ENCODE measurements around the gene CBFA2T2.
A peak's percentile ranks its signal among the peaks of the same experiment; 100 is the strongest.
"Not testable (repeated sequence)": the region's sequence is repeated elsewhere in the genome, so short reads cannot be mapped to it uniquely, and the experiment has no call there.

CBFA2T2 gene

DNA sequence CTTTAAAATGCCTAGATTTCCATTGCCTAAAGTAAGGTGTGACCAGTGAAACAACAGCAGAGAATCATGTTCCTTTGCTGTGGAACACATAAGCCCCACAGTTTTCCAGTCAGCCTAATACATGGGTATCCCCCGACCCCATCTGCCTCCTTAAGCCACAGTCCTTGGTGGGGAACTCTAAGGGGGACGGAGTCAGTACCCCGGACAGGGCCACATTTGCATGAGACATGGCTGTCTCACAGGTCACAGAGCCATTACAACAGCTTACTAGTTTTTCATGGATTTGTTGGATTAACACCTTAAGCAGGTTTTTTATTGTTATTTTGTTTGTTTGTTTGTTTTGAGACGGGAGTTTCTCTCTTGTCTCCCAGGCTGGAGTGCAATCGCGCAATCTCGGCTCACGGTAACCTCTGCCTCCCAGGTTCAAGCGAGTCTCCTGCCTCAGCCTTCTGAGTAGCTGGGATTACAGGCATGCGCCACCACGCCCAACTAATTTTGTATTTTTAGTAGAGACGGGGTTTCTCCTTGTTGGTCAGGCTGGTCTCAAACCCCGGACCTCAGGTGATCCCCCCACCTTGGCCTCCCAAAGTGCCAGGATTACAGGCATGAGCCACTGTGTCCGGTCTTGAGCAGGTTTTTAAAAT is 157.2 kb downstream of the CBFA2T2 start:
- H3K27ac Mint-ChIP-seq; H3K4me1 Mint-ChIP-seq (ENCODE audit: low read depth); H3K36me3 Mint-ChIP-seq; H3K27me3 Mint-ChIP-seq; H3K9me3 Mint-ChIP-seq (ENCODE audit: low read depth); H3K4me3 Mint-ChIP-seq: not testable (repeated sequence)

DNA sequence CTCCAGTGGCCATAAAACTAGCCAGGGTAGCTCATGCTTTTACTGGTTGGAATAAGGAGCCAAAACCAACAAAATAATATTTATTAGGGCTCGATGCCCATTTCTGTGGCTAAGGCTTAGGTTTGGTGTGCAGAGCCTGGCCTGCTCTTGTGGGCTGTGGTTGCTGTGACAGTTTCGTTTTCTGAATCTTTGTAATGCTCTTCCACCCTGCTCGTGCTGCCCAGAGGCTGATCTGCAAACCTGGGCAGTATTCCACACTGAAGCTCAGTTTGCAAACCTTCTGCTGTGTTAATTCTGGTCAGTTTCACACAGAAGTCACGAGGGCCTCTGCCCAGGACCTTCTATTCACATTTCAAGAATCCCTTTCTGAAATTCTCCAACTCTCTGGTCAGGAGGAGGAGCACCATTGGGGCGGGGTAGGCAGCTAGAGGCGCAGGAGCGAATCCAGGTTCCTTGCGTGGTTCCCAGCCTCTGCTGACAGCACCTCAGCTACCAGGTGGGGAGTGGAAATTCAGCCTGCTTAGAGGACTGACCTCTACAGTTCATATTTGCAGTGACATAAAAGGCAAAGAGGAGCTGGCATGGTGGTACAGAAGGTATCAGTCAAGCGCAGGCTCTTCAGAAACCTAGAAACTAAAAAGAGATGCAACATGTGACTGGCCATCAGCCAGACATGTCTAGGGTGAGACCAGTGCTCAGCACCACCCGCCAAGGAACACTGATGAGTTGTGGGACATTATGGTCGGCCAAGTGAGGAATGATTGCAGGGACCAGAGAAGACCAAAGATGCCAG is 157.9 kb downstream of the CBFA2T2 start:
- Mint-ChIP-seq H3K9me3 (ENCODE audit: low read depth) (no peaks in the 10 kb centered on the region), H3K36me3 (no peaks in the 10 kb centered on the region), H3K4me1 (ENCODE audit: low read depth) (peaks cover 2% of the 10 kb centered on the region), H3K27ac (peak overlapping the region; percentile 46), H3K27me3 (no peaks in the 10 kb centered on the region), H3K4me3 (no peak overlapping the region)

- H3K4me3 Mint-ChIP-seq = no peak overlapping the region
- no peaks in the 10 kb centered on the region for H3K9me3 Mint-ChIP-seq (ENCODE audit: low read depth)
- H3K27ac Mint-ChIP-seq = no peak overlapping the region
- H3K4me1 Mint-ChIP-seq (ENCODE audit: low read depth) = peaks cover 3% of the 10 kb centered on the region
- no peaks in the 10 kb centered on the region for H3K27me3 Mint-ChIP-seq
- H3K36me3 Mint-ChIP-seq = no peaks in the 10 kb centered on the region
Measured at GRCh38 chr20:33648396-33649004, 158.6 kb downstream of the CBFA2T2 start.

GRCh38 chr20:33649201-33649681 is 159.3 kb downstream of the CBFA2T2 start:
- Mint-ChIP-seq H3K4me1 (ENCODE audit: low read depth) (peaks cover 3% of the 10 kb centered on the region), H3K27me3 (no peaks in the 10 kb centered on the region), H3K4me3 (no peak overlapping the region), H3K9me3 (ENCODE audit: low read depth) (no peaks in the 10 kb centered on the region), H3K27ac (no peak overlapping the region), H3K36me3 (no peaks in the 10 kb centered on the region)

- peaks cover 3% of the 10 kb centered on the region for H3K4me1 Mint-ChIP-seq (ENCODE audit: low read depth)
- H3K36me3 Mint-ChIP-seq = no peaks in the 10 kb centered on the region
- H3K4me3 Mint-ChIP-seq = no peak overlapping the region
- no peaks in the 10 kb centered on the region for H3K9me3 Mint-ChIP-seq (ENCODE audit: low read depth)
- H3K27ac Mint-ChIP-seq = no peak overlapping the region
- no peaks in the 10 kb centered on the region for H3K27me3 Mint-ChIP-seq
Measured at GRCh38 chr20:33650111-33650752, 160.3 kb downstream of the CBFA2T2 start.

DNA sequence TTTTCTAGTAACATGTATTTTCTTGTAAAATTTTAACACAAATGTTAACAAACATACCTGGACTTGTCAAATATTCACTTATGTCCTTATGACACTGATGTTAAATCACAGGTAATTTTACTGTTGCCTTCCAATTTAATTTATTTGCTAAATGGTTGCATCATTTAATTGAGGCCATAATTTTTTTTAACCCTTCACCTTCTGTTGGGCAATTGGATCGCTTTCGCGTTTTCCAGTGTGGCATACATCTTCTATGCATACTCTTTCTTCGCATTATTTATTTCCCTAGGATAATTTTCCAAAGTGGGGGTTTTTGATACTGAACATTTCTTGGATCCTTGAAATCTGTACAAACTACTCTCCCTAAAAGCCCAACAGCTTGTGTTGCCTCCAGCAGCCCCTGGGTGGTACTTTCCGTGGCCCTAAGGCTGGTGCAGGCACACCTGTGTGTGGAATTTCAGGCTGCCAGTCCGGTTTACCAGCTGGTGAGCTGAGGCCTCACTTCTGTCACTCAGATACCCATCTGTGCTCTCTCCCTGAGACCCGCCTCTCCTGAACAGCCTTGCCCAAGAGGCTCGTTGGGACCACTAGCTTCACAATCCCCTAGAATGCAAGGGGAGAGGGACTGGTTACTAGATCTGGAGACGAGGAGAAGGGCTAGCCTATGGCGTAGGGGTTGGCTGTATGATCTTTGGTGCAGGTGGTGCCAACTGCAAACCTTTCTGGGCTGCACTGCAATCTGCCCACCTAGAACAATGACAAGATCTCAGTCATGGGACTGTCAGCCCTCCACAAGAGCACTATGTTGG is 161.1 kb downstream of the CBFA2T2 start:
- Mint-ChIP-seq H3K27ac (no peak overlapping the region), H3K9me3 (ENCODE audit: low read depth) (no peaks in the 10 kb centered on the region), H3K36me3 (no peaks in the 10 kb centered on the region), H3K4me3 (no peak overlapping the region), H3K4me1 (ENCODE audit: low read depth) (peaks cover 3% of the 10 kb centered on the region), H3K27me3 (no peaks in the 10 kb centered on the region)

- no peaks in the 10 kb centered on the region for H3K9me3 Mint-ChIP-seq (ENCODE audit: low read depth)
- no peaks in the 10 kb centered on the region for H3K36me3 Mint-ChIP-seq
- H3K27me3 Mint-ChIP-seq = no peaks in the 10 kb centered on the region
- peaks cover 3% of the 10 kb centered on the region for H3K4me1 Mint-ChIP-seq (ENCODE audit: low read depth)
- no peak overlapping the region for H3K4me3 Mint-ChIP-seq
- no peak overlapping the region for H3K27ac Mint-ChIP-seq
Measured at GRCh38 chr20:33651562-33652048, 161.7 kb downstream of the CBFA2T2 start.

DNA sequence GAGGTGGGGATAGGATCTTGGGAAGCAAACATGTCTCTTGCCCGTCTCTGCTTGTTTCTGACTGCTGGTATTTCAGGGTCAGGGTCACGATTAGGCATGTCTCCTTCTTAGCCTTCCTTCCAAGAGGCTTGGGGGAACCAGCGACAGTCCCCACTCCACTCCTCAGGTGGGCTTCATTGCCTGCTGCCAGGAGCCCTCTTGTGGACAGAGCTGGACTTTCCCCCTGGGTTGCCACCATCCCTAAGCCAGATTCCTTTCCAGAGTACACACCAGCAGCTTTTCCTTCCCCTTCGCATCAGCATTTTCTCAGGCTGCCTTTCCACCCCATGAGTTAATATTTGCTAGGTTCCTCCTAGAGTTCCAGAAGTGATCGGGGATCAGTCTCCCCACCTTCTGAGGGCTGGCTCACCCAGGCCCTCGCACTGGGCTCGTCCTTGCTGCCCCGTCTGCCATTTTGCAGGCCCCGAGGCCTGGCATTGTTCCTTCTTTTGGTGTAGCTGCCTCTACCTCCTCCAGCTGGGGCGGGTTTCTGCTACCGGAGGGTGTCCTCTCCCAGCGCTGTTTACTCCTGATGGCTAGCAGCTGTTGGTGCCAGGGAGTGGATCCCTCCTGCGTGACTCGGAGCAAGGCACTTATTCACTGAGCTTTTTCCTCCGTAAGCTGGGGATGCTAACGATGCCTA is 163.5 kb downstream of the CBFA2T2 start:
- Mint-ChIP-seq H3K27me3 (no peaks in the 10 kb centered on the region), H3K27ac (no peak overlapping the region), H3K4me1 (ENCODE audit: low read depth) (peaks cover 3% of the 10 kb centered on the region), H3K4me3 (no peak overlapping the region), H3K9me3 (ENCODE audit: low read depth) (no peaks in the 10 kb centered on the region), H3K36me3 (no peaks in the 10 kb centered on the region)

DNA sequence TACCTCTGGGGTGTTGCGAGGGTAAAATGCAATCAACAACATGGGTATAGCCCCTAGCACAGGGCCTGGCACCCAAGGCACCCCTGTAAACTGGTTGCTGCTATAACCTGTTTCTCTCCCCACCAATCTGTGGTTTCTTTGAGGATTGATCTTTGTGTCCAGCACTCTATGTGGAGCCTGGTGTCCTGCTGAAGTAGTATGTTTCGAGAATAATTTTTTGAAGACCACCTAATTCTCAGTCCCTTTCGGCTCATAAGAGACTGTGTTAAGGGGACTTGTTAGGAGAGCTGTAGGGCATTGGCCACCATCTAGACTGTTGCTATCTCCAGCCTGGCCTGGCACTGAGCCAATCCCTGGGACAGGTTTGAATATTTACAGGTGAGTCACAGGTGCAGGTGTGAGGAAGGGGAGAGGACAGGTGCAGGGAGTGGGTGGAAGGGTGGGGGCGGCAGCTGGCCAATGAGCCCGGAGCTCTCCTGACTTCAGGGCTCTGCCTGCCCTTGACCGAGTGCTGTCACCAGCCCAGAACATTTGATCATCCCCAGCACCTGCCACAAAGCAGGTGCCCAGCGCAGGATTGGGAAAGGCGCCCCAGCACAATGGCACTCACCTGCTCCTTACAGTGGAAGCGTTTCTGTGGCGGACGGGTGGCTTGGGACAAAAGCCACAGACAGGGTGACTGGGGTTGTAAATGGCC is 164.2 kb downstream of the CBFA2T2 start:
- Mint-ChIP-seq H3K27ac (no peak overlapping the region), H3K4me1 (ENCODE audit: low read depth) (peaks cover 3% of the 10 kb centered on the region), H3K9me3 (ENCODE audit: low read depth) (no peaks in the 10 kb centered on the region), H3K36me3 (no peaks in the 10 kb centered on the region), H3K27me3 (no peaks in the 10 kb centered on the region), H3K4me3 (no peak overlapping the region)

GRCh38 chr20:33654680-33655161 is 164.8 kb downstream of the CBFA2T2 start:
- Mint-ChIP-seq H3K27ac (no peak overlapping the region), H3K36me3 (no peaks in the 10 kb centered on the region), H3K4me3 (no peak overlapping the region), H3K9me3 (ENCODE audit: low read depth) (no peaks in the 10 kb centered on the region), H3K27me3 (no peaks in the 10 kb centered on the region), H3K4me1 (ENCODE audit: low read depth) (peaks cover 3% of the 10 kb centered on the region)

DNA sequence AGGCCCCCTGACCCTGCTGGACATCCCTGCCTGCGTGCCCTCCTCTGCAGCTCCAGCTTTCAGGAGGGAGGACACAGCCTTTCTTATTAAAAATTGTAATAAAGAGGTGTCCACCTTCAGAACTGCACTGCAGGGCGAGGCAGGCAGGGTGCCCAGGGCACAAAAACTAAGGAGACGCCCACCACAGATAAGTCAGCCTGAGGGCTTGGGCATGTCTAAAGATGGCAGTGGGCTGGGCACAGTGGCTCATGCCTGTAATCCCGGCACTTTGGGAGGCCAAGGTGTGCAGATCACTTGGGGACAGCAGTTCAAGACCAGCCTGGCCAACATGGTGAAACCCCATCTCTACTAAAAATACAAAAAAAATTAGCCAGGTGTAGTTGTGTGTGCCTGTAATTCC is 165.3 kb downstream of the CBFA2T2 start:
- Mint-ChIP-seq H3K9me3 (ENCODE audit: low read depth) (no peaks in the 10 kb centered on the region), H3K4me1 (ENCODE audit: low read depth) (peaks cover 3% of the 10 kb centered on the region), H3K27me3 (no peaks in the 10 kb centered on the region), H3K36me3 (no peaks in the 10 kb centered on the region), H3K4me3 (no peak overlapping the region), H3K27ac (no peak overlapping the region)

GRCh38 chr20:33656010-33656782 is 166.3 kb downstream of the CBFA2T2 start:
- H3K4me3 Mint-ChIP-seq = no peak overlapping the region
- no peaks in the 10 kb centered on the region for H3K36me3 Mint-ChIP-seq
- no peaks in the 10 kb centered on the region for H3K9me3 Mint-ChIP-seq (ENCODE audit: low read depth)
- H3K27ac Mint-ChIP-seq = no peak overlapping the region
- peaks cover 3% of the 10 kb centered on the region for H3K4me1 Mint-ChIP-seq (ENCODE audit: low read depth)
- no peaks in the 10 kb centered on the region for H3K27me3 Mint-ChIP-seq
